GM18498 (cell line): ENCODE measurements around the gene BTN2A1.
"Not testable (repeated sequence)": the region's sequence is repeated elsewhere in the genome, so short reads cannot be mapped to it uniquely, and the experiment has no call there.

ENCODE experiments used
- ATAC-seq: cut with Tn5 transposase; IDR thresholded peaks from one replicate; pipeline ENCODE4 v1.9.1; 2021; ENCODE audit warnings: mild to moderate bottlenecking, moderate library complexity; ENCODE audit not compliant: unreplicated experiment

BTN2A1 gene

GRCh38 chr6:26457806-26458688, at the start of gene BTN2A1:
BTN2A1 (plus strand) TSS chr6:26457955; CDS start chr6:26458637, 682 bp downstream.
- ATAC-seq = peak; percentile 96

- no peak for ATAC-seq
Measured at GRCh38 chr6:26408828-26409730, 48.7 kb upstream of the BTN2A1 start.

- ATAC-seq = no peak
Measured at GRCh38 chr6:26411751-26412150, 46.0 kb upstream of the BTN2A1 start.

GRCh38 chr6:26412228-26412627, 45.5 kb upstream of the BTN2A1 start:
- ATAC-seq = no peak

GRCh38 chr6:26412954-26413353, 44.8 kb upstream of the BTN2A1 start:
- no peak for ATAC-seq

GRCh38 chr6:26414281-26414680, 43.5 kb upstream of the BTN2A1 start:
- ATAC-seq = no peak

- no peak for ATAC-seq
Measured at GRCh38 chr6:26415036-26415614, 42.6 kb upstream of the BTN2A1 start.

- no peak for ATAC-seq
Measured at GRCh38 chr6:26415791-26416190, 42.0 kb upstream of the BTN2A1 start.

- no peak for ATAC-seq
Measured at GRCh38 chr6:26416288-26416687, 41.5 kb upstream of the BTN2A1 start.

- not testable (repeated sequence) for ATAC-seq
Measured at GRCh38 chr6:26418077-26418476, 39.7 kb upstream of the BTN2A1 start.

GRCh38 chr6:26418795-26419194, 39.0 kb upstream of the BTN2A1 start:
- not testable (repeated sequence) for ATAC-seq

- peak; percentile 30 for ATAC-seq
Measured at GRCh38 chr6:26420688-26421171, 37.0 kb upstream of the BTN2A1 start.

- peak; percentile 90 for ATAC-seq
Measured at GRCh38 chr6:26421259-26422144, 36.3 kb upstream of the BTN2A1 start.

GRCh38 chr6:26422329-26422728, 35.4 kb upstream of the BTN2A1 start:
- no peak for ATAC-seq

- no peak for ATAC-seq
Measured at GRCh38 chr6:26426691-26427450, 30.9 kb upstream of the BTN2A1 start.

GRCh38 chr6:26427451-26427809, 30.3 kb upstream of the BTN2A1 start:
- ATAC-seq = no peak

GRCh38 chr6:26428206-26428605, 29.5 kb upstream of the BTN2A1 start:
- ATAC-seq = no peak

- no peak for ATAC-seq
Measured at GRCh38 chr6:26430787-26431186, 27.0 kb upstream of the BTN2A1 start.
